ENCODE measurements around the gene GNAL.

GNAL gene

DNA sequence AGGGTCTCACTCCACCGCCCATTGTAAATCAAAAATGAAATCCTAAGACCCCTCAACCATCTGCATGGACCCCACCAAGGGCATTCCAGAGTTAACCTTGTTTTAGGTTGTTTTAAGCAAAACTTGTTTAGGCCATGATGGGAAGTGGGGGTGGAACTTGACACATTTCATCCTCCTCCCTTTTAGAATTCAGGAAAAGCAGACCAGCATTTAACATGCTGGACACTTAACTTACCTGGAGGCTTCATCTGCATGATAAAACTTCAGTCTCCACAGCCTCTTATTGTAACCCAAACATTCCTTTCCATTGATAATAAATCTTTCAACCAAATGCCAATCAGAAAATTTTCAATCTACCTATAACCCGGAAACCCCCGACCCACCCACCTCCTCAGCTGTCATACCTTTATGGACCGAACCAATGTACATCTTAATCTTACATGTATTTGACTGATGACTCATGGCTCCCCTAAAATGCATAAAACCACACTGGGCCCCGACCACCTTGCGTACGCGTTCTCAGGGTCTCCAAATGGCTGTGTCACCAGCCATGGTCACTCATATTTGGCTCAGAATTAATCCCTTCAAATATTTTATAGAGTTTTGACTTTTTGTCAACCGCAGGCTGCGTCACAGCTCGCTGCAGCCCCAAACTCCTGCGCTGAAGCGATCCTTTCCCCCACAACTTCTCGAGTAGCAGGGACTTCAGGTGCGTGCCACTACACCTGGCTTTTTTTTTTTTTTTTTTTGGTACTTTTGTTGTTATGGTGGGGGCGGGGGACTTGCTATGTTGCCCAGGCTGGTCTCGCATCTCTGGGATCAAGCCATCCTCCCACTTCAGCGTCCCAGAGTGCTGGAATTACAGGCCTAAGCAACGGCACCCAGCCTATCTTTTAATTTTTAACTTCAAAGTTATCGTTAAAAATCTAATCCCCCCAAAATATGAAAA, 218.1 kb downstream of the GNAL start:
- TF ChIP-seq ZNF70 (CRISPR knock-in tag; IDR thresholded peaks at IDR 0.05) (no peak), ZFP30 (CRISPR knock-in tag; IDR thresholded peaks at IDR 0.05) (no peak), ESRRG (CRISPR knock-in tag; IDR thresholded peaks at IDR 0.05) (no peak), CSDC2 (CRISPR knock-in tag; IDR thresholded peaks at IDR 0.05) (no peak), SNAI2 (CRISPR knock-in tag; IDR thresholded peaks at IDR 0.05) (no peak), ZNF565 (CRISPR knock-in tag; conservative IDR thresholded peaks at IDR 0.05; ENCODE audit: low read depth) (no peak), OSR1 (CRISPR knock-in tag; IDR thresholded peaks at IDR 0.05) (no peak), BACH2 (CRISPR knock-in tag; IDR thresholded peaks at IDR 0.05; ENCODE audit: borderline replicate concordance) (no peak), TOX (CRISPR knock-in tag; IDR thresholded peaks at IDR 0.05; ENCODE audit: borderline replicate concordance) (no peak), GLIS3 (CRISPR knock-in tag; IDR thresholded peaks at IDR 0.05) (no peak), ZNF8 (CRISPR knock-in tag; IDR thresholded peaks at IDR 0.05) (no peak), ZC3H10 (CRISPR knock-in tag; IDR thresholded peaks at IDR 0.05) (no peak), ISL1 (CRISPR knock-in tag; IDR thresholded peaks at IDR 0.05) (no peak), RARB (CRISPR knock-in tag; IDR thresholded peaks at IDR 0.05) (no peak), ARNTL (CRISPR knock-in tag; IDR thresholded peaks at IDR 0.05; ENCODE audit: borderline replicate concordance, low read depth) (no peak)
- TF ChIP-seq, protein P1, sequence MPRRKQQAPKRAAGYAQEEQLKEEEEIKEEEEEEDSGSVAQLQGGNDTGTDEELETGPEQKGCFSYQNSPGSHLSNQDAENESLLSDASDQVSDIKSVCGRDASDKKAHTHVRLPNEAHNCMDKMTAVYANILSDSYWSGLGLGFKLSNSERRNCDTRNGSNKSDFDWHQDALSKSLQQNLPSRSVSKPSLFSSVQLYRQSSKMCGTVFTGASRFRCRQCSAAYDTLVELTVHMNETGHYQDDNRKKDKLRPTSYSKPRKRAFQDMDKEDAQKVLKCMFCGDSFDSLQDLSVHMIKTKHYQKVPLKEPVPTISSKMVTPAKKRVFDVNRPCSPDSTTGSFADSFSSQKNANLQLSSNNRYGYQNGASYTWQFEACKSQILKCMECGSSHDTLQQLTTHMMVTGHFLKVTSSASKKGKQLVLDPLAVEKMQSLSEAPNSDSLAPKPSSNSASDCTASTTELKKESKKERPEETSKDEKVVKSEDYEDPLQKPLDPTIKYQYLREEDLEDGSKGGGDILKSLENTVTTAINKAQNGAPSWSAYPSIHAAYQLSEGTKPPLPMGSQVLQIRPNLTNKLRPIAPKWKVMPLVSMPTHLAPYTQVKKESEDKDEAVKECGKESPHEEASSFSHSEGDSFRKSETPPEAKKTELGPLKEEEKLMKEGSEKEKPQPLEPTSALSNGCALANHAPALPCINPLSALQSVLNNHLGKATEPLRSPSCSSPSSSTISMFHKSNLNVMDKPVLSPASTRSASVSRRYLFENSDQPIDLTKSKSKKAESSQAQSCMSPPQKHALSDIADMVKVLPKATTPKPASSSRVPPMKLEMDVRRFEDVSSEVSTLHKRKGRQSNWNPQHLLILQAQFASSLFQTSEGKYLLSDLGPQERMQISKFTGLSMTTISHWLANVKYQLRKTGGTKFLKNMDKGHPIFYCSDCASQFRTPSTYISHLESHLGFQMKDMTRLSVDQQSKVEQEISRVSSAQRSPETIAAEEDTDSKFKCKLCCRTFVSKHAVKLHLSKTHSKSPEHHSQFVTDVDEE (CRISPR knock-in tag; IDR thresholded peaks at IDR 0.05), result no peak
- TF ChIP-seq, protein P2, sequence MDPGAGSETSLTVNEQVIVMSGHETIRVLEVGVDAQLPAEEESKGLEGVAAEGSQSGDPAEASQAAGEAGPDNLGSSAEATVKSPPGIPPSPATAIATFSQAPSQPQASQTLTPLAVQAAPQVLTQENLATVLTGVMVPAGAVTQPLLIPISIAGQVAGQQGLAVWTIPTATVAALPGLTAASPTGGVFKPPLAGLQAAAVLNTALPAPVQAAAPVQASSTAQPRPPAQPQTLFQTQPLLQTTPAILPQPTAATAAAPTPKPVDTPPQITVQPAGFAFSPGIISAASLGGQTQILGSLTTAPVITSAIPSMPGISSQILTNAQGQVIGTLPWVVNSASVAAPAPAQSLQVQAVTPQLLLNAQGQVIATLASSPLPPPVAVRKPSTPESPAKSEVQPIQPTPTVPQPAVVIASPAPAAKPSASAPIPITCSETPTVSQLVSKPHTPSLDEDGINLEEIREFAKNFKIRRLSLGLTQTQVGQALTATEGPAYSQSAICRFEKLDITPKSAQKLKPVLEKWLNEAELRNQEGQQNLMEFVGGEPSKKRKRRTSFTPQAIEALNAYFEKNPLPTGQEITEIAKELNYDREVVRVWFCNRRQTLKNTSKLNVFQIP (CRISPR knock-in tag; IDR thresholded peaks at IDR 0.05; ENCODE audit: borderline replicate concordance, low read depth), result no peak
- TF ChIP-seq, protein P3, sequence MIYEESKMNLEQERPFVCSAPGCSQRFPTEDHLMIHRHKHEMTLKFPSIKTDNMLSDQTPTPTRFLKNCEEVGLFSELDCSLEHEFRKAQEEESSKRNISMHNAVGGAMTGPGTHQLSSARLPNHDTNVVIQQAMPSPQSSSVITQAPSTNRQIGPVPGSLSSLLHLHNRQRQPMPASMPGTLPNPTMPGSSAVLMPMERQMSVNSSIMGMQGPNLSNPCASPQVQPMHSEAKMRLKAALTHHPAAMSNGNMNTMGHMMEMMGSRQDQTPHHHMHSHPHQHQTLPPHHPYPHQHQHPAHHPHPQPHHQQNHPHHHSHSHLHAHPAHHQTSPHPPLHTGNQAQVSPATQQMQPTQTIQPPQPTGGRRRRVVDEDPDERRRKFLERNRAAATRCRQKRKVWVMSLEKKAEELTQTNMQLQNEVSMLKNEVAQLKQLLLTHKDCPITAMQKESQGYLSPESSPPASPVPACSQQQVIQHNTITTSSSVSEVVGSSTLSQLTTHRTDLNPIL (CRISPR knock-in tag; IDR thresholded peaks at IDR 0.05; ENCODE audit: low read depth), result no peak
- TF ChIP-seq, protein P4, sequence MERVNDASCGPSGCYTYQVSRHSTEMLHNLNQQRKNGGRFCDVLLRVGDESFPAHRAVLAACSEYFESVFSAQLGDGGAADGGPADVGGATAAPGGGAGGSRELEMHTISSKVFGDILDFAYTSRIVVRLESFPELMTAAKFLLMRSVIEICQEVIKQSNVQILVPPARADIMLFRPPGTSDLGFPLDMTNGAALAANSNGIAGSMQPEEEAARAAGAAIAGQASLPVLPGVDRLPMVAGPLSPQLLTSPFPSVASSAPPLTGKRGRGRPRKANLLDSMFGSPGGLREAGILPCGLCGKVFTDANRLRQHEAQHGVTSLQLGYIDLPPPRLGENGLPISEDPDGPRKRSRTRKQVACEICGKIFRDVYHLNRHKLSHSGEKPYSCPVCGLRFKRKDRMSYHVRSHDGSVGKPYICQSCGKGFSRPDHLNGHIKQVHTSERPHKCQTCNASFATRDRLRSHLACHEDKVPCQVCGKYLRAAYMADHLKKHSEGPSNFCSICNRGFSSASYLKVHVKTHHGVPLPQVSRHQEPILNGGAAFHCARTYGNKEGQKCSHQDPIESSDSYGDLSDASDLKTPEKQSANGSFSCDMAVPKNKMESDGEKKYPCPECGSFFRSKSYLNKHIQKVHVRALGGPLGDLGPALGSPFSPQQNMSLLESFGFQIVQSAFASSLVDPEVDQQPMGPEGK (CRISPR knock-in tag; IDR thresholded peaks at IDR 0.05; ENCODE audit: borderline replicate concordance), result no peak
- TF ChIP-seq, protein P5, sequence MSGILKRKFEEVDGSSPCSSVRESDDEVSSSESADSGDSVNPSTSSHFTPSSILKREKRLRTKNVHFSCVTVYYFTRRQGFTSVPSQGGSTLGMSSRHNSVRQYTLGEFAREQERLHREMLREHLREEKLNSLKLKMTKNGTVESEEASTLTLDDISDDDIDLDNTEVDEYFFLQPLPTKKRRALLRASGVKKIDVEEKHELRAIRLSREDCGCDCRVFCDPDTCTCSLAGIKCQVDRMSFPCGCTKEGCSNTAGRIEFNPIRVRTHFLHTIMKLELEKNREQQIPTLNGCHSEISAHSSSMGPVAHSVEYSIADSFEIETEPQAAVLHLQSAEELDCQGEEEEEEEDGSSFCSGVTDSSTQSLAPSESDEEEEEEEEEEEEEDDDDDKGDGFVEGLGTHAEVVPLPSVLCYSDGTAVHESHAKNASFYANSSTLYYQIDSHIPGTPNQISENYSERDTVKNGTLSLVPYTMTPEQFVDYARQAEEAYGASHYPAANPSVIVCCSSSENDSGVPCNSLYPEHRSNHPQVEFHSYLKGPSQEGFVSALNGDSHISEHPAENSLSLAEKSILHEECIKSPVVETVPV (CRISPR knock-in tag; IDR thresholded peaks at IDR 0.05), result no peak
- ATAC-seq, result no peak

DNA sequence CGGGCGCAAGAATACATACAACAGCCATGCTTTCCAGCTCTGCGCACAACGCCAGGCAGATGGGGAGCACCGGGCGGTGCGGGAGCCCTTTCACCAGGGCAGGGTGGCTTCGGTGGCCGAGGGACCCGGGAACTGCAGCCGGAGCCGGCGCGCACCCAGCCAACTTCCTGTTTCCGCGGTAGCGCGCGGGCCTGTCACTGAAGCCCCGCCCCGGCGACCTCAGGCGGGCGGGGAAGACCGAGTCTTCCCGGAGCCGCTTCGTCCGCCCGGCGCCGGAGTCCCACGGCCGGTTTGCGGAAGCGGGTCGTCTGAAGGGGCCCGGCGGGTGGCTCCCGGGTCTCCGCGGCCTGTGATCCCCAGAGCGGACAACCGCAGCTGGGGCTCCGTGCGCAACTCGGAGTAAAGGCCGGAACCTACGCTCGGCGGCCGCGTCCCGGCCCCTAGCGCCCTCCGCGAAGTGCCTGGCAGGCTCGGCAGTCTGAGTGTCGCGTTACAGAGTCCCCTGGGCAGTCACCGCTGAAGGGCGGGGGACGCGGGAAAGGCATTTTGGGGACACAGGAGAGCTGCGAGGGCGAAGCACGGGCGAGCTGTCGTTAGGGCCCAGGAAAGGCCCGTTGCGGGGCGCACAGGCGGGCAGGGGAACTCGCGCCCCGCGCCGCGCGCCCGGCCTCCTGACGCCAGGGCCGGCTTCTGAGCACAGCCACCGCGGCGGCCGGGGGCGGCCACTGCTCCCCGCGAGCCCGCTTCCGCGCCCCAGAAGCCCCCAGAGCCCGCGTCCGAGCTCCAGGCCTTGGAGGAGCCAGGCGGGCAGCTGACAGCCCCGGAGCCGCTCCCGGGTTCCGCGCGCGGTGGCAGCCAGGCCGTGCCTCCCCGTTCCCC, 219.4 kb downstream of the GNAL start, which contains the start of gene MPPE1:
TSS of gene MPPE1 (minus strand) at position 136 of the 879 bp plus-strand sequence. CDS start 11,053 bp downstream, outside the sequence.
- ATAC-seq, result peak; percentile 97
- TF ChIP-seq ZNF8 (CRISPR knock-in tag; IDR thresholded peaks at IDR 0.05), result no peak
- no peak for TF ChIP-seq TOX (CRISPR knock-in tag; IDR thresholded peaks at IDR 0.05; ENCODE audit: borderline replicate concordance)
- TF ChIP-seq OSR1 (CRISPR knock-in tag; IDR thresholded peaks at IDR 0.05), result no peak
- no peak for TF ChIP-seq ZFP30 (CRISPR knock-in tag; IDR thresholded peaks at IDR 0.05)
- TF ChIP-seq, protein P4 (CRISPR knock-in tag; IDR thresholded peaks at IDR 0.05; ENCODE audit: borderline replicate concordance), result no peak
- TF ChIP-seq RARB (CRISPR knock-in tag; IDR thresholded peaks at IDR 0.05), result no peak
- TF ChIP-seq BACH2 (CRISPR knock-in tag; IDR thresholded peaks at IDR 0.05; ENCODE audit: borderline replicate concordance), result no peak
- TF ChIP-seq CSDC2 (CRISPR knock-in tag; IDR thresholded peaks at IDR 0.05), result no peak
- TF ChIP-seq ARNTL (CRISPR knock-in tag; IDR thresholded peaks at IDR 0.05; ENCODE audit: borderline replicate concordance, low read depth), result no peak
- TF ChIP-seq, protein P3 (CRISPR knock-in tag; IDR thresholded peaks at IDR 0.05; ENCODE audit: low read depth), result no peak
- TF ChIP-seq ZNF565 (CRISPR knock-in tag; conservative IDR thresholded peaks at IDR 0.05; ENCODE audit: low read depth), result no peak
- no peak for TF ChIP-seq PPARA (CRISPR knock-in tag; IDR thresholded peaks at IDR 0.05; ENCODE audit: borderline replicate concordance)
- no peak for TF ChIP-seq TCF4 (CRISPR knock-in tag; IDR thresholded peaks at IDR 0.05; ENCODE audit: borderline replicate concordance)
